ENCODE results near the gene ORC2.
A peak's percentile ranks its signal among the peaks of the same experiment; 100 is the strongest.
"Not testable (repeated sequence)": the region's sequence is repeated elsewhere in the genome, so short reads cannot be mapped to it uniquely, and the experiment has no call there.

Gene ORC2

GRCh38 chr2:200963124-200963917 lies at the start of gene ORC2:
TSS of gene ORC2 (minus strand) at chr2:200963660. CDS start at chr2:200958123, 5,537 bp downstream.
- DNase-seq (ENCODE audit: low read depth), result peak; percentile 84

GRCh38 chr2:201008296-201008829 lies 44.9 kb upstream of the ORC2 start:
- DNase-seq (ENCODE audit: low read depth), result no peak

GRCh38 chr2:201007584-201007998 lies 44.1 kb upstream of the ORC2 start:
- DNase-seq (ENCODE audit: low read depth), result no peak

GRCh38 chr2:201006704-201007103 lies 43.2 kb upstream of the ORC2 start:
- DNase-seq (ENCODE audit: low read depth), result no peak

GRCh38 chr2:201004370-201004769 lies 40.9 kb upstream of the ORC2 start:
- DNase-seq (ENCODE audit: low read depth), result no peak

GRCh38 chr2:200993097-200993496 lies 29.6 kb upstream of the ORC2 start:
- peak; percentile 11 for DNase-seq (ENCODE audit: low read depth)

- DNase-seq (ENCODE audit: low read depth), result no peak
Measured at GRCh38 chr2:200987137-200987536, 23.7 kb upstream of the ORC2 start.

- peak; percentile 12 for DNase-seq (ENCODE audit: low read depth)
Measured at GRCh38 chr2:200985799-200986198, 22.3 kb upstream of the ORC2 start.

- DNase-seq (ENCODE audit: low read depth), result no peak
Measured at GRCh38 chr2:200976710-200977109, 13.2 kb upstream of the ORC2 start.

GRCh38 chr2:200975672-200976071 lies 12.2 kb upstream of the ORC2 start:
- DNase-seq (ENCODE audit: low read depth), result no peak

- DNase-seq (ENCODE audit: low read depth), result not testable (repeated sequence)
Measured at GRCh38 chr2:200970057-200970456, 6.6 kb upstream of the ORC2 start.

GRCh38 chr2:200968735-200969134 lies 5.3 kb upstream of the ORC2 start:
- DNase-seq (ENCODE audit: low read depth), result no peak

GRCh38 chr2:200968162-200968561 lies 4.7 kb upstream of the ORC2 start:
- DNase-seq (ENCODE audit: low read depth), result no peak

GRCh38 chr2:200966770-200967169 lies 3.3 kb upstream of the ORC2 start:
- peak; percentile 78 for DNase-seq (ENCODE audit: low read depth)

GRCh38 chr2:200964498-200964897 lies 1.0 kb upstream of the ORC2 start:
- DNase-seq (ENCODE audit: low read depth), result no peak

- not testable (repeated sequence) for DNase-seq (ENCODE audit: low read depth)
Measured at GRCh38 chr2:200963918-200964252, 425 bp upstream of the ORC2 start.

GRCh38 chr2:200962811-200963123 lies 693 bp downstream of the ORC2 start:
- DNase-seq (ENCODE audit: low read depth), result no peak

- no peak for DNase-seq (ENCODE audit: low read depth)
Measured at GRCh38 chr2:200961674-200962073, 1.8 kb downstream of the ORC2 start.

- no peak for DNase-seq (ENCODE audit: low read depth)
Measured at GRCh38 chr2:200950378-200950777, 13.1 kb downstream of the ORC2 start.

GRCh38 chr2:200945395-200945729 lies 18.1 kb downstream of the ORC2 start:
- DNase-seq (ENCODE audit: low read depth), result no peak

- DNase-seq (ENCODE audit: low read depth), result peak; percentile 68
Measured at GRCh38 chr2:200944467-200945394, 18.7 kb downstream of the ORC2 start.

- DNase-seq (ENCODE audit: low read depth), result no peak
Measured at GRCh38 chr2:200943527-200944105, 19.8 kb downstream of the ORC2 start.

GRCh38 chr2:200939832-200940231 lies 23.6 kb downstream of the ORC2 start:
- DNase-seq (ENCODE audit: low read depth), result no peak

Measured in stromal cell of bone marrow (primary cell).